GM19468 (cell line): ENCODE data around the gene SRCAP.

Experiments used
- ATAC-seq: cut with Tn5 transposase; IDR thresholded peaks from one replicate; pipeline ENCODE4 v1.9.1; 2021; ENCODE audit warnings: mild to moderate bottlenecking, moderate library complexity, moderate number of reproducible peaks; ENCODE audit not compliant: unreplicated experiment; ENCODE audit errors: extremely low read depth

Gene SRCAP

DNA sequence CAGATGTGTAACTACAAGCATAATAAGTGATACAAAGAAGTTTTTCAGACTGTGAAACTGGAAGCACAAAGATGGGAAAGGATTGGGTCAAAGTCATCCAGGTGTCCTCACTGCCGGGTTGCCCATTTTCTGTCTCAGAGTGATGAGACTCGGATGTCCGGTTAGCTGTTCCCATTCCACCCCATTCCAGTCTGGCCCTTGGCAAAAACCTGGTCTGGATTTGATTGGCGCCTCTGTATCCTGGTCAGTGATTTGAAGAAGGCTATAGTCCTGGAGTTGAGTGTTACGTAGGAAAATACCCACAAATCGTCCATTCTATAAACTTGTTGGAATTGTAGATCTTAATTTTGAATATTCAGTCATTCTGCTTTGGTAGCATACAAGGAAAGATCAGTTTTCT, 29.4 kb downstream of the SRCAP start:
- ATAC-seq: no peak

DNA sequence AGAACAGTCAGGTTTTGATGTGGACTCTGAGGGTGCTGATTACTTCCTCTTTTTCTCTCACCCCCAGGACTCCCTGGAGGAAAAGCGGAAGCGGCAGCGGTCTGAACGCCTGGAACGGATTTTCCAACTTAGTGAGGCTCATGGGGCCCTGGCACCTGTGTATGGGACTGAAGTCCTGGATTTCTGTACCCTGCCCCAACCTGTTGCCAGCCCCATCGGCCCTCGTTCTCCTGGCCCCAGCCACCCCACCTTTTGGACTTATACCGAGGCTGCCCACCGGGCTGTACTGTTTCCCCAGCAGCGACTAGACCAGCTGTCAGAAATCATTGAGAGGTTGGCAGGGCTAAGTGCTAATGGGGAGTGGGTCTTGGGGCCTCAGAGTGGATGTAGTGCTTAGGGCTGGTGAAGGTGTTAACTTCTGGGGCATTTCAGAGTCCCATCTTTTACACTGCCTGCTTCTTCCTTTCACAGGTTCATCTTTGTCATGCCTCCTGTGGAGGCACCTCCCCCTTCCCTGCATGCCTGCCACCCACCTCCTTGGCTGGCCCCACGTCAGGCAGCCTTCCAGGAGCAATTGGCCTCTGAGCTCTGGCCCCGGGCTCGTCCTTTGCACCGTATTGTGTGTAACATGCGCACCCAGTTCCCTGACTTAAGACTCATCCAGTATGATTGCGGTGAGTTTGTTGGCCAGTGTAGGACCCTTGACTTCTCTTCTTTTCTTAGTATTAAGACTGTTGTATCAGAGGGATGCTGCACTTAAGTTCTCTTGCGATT, 30.1 kb downstream of the SRCAP start:
- ATAC-seq: no peak

DNA sequence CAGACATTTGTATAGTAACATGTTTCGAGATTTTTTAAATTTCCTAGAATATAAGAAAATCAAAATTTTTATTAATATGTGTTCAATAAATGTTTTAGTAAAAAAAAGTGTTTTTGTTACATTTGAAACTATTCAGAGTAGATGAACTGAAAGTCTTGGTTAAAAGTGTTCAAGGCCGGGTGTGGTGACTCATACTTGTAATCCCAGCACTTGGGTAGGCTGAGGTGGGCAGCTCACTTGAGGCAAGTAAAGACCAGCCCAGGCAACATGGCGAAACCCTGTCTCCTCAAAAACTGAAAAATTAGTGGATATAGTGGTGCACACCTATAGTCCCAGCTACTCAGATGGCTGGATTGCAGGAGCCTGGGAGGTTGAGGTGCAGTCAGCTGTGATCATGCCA, 32.4 kb downstream of the SRCAP start:
- no peak for ATAC-seq

DNA sequence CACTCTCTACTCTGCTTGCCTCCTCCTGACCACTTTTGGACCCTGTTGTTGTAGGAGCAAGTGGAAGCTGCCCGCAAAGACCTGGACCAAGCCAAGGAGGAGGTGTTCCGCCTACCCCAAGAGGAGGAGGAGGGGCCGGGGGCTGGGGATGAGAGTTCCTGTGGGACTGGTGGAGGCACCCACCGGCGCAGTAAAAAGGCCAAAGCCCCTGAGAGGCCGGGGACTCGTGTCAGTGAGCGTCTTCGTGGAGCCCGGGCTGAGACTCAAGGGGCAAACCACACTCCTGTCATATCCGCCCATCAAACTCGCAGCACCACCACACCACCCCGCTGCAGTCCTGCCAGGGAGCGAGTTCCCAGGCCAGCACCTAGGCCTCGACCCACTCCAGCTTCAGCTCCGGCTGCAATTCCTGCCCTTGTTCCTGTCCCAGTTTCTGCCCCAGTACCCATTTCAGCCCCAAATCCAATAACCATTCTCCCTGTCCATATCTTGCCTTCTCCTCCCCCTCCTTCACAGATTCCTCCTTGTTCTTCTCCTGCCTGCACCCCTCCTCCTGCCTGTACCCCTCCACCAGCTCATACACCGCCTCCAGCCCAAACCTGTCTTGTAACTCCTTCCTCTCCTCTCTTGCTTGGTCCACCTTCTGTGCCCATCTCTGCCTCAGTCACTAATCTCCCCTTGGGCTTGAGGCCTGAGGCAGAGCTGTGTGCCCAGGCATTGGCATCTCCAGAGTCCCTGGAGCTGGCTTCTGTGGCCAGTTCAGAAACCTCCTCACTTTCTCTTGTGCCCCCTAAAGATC, 38.2 kb downstream of the SRCAP start:
- ATAC-seq: no peak

DNA sequence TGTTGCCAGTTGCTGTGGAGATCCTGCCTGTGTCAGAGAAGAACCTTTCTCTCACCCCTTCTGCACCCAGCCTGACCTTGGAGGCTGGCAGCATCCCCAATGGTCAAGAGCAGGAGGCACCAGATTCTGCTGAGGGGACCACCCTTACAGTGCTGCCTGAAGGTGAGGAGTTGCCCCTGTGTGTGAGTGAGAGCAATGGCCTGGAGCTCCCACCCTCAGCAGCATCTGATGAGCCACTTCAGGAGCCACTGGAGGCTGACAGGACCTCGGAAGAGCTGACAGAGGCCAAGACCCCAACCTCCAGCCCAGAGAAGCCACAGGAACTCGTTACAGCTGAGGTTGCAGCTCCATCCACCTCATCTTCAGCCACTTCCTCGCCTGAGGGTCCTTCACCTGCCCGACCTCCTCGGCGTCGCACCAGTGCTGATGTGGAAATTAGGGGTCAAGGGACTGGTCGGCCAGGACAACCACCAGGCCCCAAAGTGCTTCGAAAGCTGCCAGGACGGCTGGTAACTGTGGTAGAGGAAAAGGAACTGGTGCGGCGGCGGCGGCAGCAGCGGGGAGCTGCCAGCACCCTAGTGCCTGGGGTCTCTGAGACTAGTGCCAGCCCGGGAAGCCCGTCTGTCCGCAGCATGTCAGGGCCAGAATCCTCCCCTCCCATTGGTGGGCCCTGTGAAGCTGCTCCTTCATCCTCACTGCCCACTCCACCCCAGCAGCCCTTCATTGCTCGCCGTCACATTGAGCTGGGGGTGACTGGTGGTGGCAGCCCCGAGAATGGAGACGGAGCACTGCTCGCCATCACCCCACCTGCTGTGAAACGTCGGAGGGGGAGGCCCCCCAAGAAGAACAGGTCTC, 39.0 kb downstream of the SRCAP start:
- ATAC-seq: no peak

DNA sequence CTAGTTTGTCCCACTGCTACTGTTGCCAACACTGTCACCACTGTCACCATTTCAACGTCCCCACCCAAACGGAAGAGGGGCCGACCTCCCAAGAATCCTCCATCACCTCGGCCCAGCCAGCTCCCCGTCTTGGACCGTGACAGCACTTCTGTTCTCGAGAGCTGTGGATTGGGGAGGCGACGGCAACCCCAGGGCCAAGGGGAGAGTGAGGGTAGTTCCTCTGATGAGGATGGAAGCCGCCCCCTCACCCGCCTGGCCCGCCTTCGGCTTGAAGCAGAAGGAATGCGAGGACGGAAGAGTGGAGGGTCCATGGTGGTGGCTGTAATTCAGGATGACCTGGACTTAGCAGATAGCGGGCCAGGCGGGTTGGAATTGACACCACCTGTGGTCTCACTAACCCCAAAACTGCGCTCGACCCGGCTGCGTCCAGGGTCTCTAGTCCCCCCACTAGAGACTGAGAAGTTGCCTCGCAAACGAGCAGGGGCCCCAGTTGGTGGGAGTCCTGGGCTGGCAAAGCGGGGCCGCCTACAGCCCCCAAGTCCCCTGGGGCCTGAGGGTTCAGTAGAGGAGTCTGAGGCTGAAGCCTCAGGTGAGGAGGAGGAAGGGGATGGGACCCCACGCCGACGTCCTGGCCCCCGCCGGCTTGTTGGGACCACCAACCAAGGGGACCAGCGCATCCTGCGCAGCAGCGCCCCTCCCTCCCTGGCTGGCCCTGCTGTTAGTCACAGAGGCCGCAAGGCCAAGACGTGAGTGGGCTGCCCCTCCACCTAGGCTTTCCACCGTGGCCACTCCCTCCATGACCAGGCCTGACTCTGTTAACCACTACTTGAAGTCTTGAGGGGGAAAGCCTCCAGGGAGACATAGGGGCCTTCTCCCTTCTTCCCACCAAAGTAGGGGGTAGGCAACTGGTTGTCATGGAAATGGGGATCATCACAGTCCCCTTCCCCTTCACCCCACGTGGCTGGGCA, 40.3 kb downstream of the SRCAP start:
- ATAC-seq: no peak

DNA sequence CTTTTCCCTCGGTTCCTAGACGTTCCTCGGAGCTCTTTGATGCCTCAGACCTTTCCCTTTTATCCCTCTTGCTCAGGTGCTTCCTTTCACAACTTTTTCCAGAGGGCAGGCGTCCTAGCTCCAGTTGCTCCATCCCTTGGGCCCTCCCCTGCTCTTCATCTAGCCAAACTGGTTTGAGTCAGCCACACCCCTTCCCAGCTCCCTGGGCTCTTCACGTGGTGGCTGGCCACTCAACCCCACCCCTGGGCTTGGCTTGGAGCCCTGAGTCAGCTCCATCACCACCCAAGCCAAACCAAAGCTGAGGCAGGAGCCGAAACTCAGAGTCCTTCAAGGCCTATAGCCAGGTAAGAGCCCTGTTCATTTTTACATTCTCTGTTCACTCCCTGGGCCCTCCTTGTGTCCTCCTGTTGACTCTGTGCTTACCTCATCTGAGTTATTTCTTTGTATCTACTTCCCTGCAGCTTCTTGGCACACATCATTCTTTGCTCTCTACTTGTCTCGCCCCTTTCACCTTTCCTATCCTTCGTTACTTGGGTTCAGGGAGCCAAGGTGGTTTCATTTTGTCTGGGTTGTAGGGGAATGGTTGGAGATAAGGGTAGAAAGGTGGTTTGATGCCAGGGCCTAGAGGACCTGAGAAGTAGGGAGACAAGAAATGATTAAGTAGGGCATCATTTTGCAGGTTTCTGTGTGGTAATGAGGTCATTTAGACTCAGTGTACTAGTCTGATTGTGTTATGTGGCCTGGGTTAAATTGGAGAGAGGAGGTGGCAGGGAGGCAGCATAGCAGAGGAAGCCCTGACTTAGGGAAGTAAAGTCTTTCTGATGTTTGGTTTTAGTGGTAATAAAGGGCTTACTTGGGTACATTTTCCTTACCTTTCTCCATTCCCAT, 41.6 kb downstream of the SRCAP start:
- no peak for ATAC-seq

DNA sequence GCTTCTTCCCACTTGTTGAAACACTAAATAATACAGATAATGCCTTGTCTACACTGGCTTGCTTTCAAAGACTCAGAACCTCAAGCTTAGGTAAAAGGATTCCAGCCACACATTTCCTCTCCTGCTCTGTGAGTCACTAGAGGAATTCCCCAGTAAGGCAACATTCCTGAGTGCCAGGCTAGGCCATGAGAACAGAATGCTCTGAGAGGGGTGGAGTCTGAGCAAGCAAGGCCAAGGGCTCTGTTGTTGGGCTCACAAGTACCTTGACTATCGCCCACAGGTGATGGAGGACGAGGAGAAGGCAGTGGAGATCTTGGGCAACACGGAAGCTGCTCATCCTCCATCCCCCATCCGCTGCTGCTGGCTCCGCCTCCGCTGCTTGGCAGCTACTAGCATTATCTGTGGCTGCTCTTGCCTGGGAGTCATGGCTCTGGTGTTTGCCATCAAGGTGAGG, 42.5 kb downstream of the SRCAP start:
- ATAC-seq: no peak

DNA sequence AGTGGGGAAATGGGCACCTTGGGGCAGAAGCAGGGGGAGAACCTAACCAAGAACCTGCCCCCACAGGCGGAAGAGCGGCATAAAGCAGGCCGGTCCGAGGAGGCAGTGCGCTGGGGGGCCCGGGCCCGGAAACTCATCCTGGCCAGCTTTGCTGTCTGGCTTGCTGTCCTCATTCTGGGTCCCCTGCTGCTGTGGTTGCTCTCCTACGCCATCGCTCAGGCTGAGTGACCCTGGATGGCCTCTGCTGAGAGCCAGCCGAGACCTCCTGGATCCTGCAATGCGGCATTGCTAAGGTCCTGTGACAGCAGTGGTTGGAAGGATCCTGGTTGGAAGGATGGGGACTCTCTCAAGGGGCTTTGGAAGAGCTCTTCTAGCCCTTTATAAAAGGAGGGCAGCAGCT, 44.7 kb downstream of the SRCAP start:
- ATAC-seq: no peak

DNA sequence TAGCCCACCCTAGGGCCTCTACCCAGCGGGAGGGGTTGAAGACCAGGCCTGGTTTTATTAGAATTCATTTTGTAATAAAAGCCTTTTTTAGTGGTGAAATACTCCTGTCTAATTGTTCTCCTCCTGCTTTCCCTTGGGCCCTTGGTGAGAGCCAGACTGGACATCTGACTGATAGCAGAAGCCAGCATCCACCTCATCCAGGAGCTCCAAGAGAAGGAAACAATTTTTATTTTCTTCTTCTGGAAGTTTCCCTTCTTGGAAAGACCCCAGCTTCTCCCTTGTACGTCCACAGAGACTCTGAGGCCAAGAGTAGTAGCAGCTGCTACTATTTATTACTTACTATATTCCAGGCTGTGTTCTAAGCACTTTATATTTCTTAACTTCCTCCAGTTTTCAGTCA, 45.2 kb downstream of the SRCAP start:
- no peak for ATAC-seq

DNA sequence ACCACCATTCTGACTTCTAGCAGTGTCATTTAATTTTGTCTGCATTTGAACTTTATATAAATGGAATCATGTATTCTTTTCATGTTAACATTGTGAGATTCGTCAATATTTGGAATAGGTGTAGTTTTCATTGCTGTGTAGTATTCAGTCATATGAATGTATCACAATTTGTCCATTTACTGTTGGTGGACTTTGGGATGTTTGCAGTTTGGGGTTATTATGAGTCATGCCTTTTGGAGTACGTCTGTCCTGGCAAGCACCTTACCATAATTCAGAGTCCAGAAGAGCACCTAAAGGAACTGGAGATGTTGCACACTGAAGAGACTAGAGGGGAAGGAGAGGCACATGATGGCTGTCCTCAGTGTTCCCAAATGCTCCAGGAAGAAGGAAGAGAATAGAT, 46.1 kb downstream of the SRCAP start:
- no peak for ATAC-seq

DNA sequence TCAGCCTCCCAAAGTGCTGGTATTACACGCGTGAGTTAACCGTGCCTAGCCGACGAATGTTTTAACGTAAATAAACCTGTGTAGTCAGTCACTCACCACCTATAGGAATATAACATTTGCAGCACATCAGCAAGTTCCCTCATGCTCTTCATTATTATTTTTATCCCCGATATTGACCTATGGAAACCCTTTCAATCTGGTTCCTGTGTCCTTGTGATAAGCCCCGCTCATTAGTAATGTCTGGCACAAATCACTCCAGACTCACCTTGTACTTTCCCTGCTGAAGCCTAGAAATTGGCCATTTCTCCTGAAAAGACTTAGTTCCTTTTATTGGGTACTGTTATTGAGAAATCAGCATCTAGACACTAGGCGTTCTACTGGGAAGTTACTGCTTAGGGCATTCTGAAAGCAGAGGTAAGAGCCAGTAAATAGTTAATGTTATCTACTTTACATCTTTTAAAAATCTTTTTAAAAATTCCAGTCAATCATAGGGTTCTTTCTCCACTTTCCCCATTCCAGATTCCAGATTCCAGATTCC, 47.7 kb downstream of the SRCAP start:
- no peak for ATAC-seq

DNA sequence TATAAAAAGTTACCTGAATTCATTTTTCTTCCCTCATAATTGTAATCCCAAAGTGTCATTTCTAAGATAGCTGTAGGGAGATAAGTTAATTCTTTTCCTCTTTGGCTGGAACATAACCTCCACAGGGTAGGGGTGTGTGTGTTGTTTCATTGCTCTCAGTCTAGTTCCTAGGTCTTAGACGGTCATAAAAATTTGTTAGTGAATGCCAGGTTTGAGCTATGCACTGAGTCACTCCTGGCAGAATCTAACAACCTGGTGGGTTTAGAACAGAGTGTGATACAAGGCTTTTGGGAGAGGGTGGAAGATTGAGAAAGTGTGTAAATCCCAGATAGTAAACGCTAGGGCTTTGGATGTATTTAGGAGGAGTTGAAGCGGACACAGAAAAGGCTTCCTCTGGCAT, 48.4 kb downstream of the SRCAP start:
- no peak for ATAC-seq

DNA sequence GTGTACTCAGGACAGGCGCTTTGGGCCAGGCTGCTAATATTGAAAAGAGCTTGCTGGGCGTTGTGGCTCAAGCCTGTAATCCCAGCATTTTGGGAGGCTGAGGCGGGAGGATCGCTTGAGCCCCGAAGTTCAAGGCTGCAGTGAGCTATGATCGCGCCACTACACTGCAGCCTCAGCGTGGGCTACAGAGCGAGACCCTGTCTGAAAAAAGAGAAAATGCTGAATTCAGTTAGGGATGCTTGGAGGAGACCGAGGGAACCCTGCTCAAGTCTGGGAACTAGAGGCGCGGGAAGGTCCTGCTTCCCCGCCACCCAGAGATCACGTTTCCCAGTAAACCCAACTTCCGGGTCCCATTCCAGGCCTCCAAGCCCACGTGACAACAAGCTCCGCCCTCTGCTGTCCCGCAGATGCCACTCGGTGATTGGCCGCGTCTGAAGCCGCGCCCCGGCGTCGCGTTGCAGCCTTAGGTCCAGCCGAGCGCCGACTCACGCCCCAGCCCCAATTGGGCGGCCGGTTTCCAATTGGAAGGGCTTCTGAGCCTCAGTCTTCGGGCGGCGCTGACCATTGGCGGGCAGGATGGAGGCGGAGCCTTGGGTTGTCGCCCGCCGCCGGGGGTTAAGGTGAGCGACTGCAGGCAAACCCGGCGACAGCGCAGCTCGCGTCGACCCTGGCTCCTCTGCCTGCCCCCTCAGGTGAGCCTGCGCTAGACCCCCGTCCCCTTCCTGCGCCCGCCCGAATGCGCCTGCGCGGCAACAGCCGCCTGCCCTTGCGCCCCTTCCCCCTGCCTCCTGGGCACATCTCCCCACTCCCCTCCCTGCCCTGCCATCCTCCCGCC, 49.0 kb downstream of the SRCAP start, which contains the start of gene PHKG2:
Gene PHKG2, plus strand, starts transcription at position 627 of the 835 bp plus-strand sequence. CDS start 396 bp downstream, outside the sequence.
- peak; percentile 94 for ATAC-seq

DNA sequence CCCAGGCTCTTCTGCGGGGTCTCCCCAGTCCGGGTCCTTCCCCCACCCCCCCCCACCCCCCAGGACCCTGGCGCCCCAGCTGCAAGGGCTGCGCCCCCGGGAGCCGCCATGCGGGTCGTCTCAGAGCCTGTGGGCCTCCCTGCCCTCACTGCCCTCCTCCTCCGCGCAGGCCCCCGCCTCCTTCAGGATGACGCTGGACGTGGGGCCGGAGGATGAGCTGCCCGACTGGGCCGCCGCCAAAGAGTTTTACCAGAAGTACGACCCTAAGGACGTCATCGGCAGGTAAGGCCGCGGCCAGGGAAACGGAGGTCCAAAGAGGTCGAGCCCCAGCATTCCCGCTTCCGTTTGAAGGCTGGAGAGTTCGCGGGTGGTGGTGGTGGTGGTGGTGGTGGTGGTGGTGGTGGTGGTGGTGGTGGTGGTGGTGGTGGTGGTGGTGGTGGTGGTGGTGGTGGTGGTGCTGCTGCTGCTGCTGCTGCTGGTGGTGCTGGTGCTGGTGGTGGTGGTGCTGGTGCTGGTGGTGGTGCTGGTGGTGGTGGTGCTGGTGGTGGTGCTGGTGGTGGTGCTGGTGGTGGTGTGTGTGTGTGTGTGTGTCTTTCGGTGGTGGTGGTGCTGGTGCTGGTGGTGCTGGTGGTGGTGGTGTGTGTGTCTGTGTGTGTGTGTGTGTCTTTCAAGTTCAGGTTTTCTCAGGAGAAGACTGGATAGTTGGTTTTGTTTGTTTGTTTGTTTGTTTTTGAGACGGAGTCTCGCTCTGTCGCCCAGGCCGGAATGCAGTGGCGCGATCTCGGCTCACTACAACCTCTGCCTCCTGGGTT, 49.9 kb downstream of the SRCAP start:
- ATAC-seq: no peak

DNA sequence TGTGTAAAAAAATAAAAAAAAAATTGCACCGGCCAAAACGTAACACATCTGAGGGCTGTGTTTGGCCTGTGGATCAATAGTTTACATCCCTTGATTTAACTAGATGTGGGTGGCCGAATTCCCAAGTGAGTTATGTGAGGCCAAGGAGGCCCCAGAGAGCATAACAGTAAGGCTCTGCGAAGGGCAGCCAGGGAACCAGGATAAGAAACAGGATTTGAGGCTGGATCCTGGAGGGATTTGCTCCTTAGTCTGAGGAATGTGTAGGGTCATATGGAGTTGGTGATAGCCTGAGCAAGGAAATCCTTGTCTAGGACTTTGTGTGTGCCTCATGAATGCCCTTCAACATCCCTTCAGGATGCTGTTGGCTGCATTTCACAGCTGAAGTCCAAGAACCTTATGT, 51.2 kb downstream of the SRCAP start:
- no peak for ATAC-seq
